Kidney (tissue), 14 donors: ENCODE results near the gene GRID1. TPM values are rescaled to one million over a fixed set of nuclear protein-coding genes. Genes with fewer than 3 reads are reported as not detected.

Experiments
- DNase-seq, 5 donors: peaks; one replicate each; pipeline ENCODE4 v3.0.0-alpha.2; 2013 to 2020
- FAIRE-seq: peaks from 2 replicates; lab custom pipeline; 2012; peaks lifted over from hg19 to GRCh38; lab: Jason Lieb, UNC
- H3K27ac ChIP-seq, 2 donors: one replicate each; pipeline ENCODE4 v1.7.0; 2013; ENCODE audit warnings: low read depth in 2 of 2, low read length in 2 of 2, inconsistent platforms in 1 of 2
- H3K27me3 ChIP-seq: one replicate; pipeline ENCODE4 v1.7.1; 2013; ENCODE audit warnings: low read length, inconsistent platforms; ENCODE audit not compliant: control insufficient read depth, insufficient read depth
- H3K36me3 ChIP-seq, 3 donors: one replicate each; pipeline versions ENCODE4 v1.7.0 to v1.7.1; 2013; ENCODE audit warnings: low read length in 3 of 3, control low read depth in 1 of 3, inconsistent platforms in 1 of 3; ENCODE audit not compliant: insufficient read depth in 3 of 3, control insufficient read depth in 2 of 3
- H3K4me1 ChIP-seq, 3 donors: one replicate each; pipeline versions ENCODE4 v1.7.0 to v1.7.1; 2013; ENCODE audit warnings: low read length in 3 of 3, inconsistent platforms in 1 of 3, low read depth in 1 of 3; ENCODE audit not compliant: control insufficient read depth in 2 of 3, insufficient read depth in 2 of 3
- H3K4me3 ChIP-seq, 3 donors: one replicate each; pipeline versions ENCODE4 v1.7.0 to v1.8.1; 2013; ENCODE audit warnings: low read length in 3 of 3, control low read depth in 1 of 3, inconsistent platforms in 1 of 3
- H3K9ac ChIP-seq, 3 donors: one replicate each; pipeline versions ENCODE4 v1.7.0 to v1.7.1; 2013; ENCODE audit warnings: low read length in 3 of 3, control low read depth in 1 of 3, inconsistent platforms in 1 of 3
- H3K9me3 ChIP-seq, 3 donors: one replicate each; pipeline versions ENCODE4 v1.7.0 to v1.7.1; 2013; ENCODE audit warnings: low read length in 3 of 3, control low read depth in 1 of 3, inconsistent platforms in 1 of 3; ENCODE audit not compliant: control insufficient read depth in 2 of 3, insufficient read depth in 1 of 3
- intact Hi-C: fragments of 100-400 bp; cut with DNase I; formaldehyde crosslinking; loops from one replicate; pipeline ENCODE4 v1.11.1; 2022
- polyA plus RNA-seq: library from polyadenylated mRNA; stranded (reverse); fragments of 350-450 nt; fragmentation: Illumina TruSeq; extraction: RNeasy Lipid Tissue Mini Kit (QIAGEN cat#74804); gene quantifications from one replicate; pipeline ENCODE4 v1.2.3, GENCODE V29; 2014; ENCODE audit warnings: low read depth, low replicate concordance; ENCODE audit not compliant: insufficient read depth
- total RNA-seq: library from RNA; stranded (reverse); fragmentation: NEBNext Ultra II Directional; extraction: Animal tissue kit (Norgen Biotek cat#: 25700); gene quantifications from one replicate; pipeline ENCODE4 v1.2.1, GENCODE V29; 2021
- TF ChIP-seq, protein P1 (sequence below): IDR thresholded peaks from 3 replicates; pipeline ENCODE4 v1.5.1; 2012; ENCODE audit warnings: mild to moderate bottlenecking, moderate library complexity, borderline replicate concordance; ENCODE audit not compliant: insufficient read depth; ENCODE audit errors: extremely low read depth
- donor health status: control.
- donor health status: control.
- donor health status: control.
- donor health status: control.
- donor health status: control.
- donor health status: DM: yes; HTN: yes; CAD: no.
- donor health status: Normal renal cell carcinoma (clear cell type).

Gene GRID1
- total and polyA plus RNA-seq, 2 donors from 2014 or later = 0.37 to 1.4 TPM

DNA sequence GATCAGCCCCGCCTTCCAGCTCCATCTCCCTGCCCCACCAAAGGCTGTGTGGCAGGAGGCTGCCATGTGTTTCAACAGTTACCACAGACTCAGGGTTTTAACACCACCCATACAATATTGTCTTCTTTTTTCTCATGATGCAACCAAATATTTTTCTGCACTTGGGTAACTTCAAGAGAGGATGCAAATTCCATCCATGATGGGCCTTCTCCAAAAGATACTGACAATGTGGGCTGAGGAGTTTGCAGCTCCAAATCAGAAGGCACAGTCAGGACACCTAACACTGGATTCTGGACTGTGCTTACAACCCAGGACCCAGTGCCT, 347.9 kb downstream of the GRID1 start:
- FAIRE-seq = no peak
- Histone ChIP-seq H3K4me1 (no peaks in the 10 kb centered on the region), H3K27me3 (no peaks in the 10 kb centered on the region), H3K9me3 (no peaks in the 10 kb centered on the region), H3K9ac (no peak overlapping the region), H3K36me3 (no peaks in the 10 kb centered on the region), H3K27ac (no peak overlapping the region), H3K4me3 (no peak overlapping the region)
- TF ChIP-seq, protein P1, sequence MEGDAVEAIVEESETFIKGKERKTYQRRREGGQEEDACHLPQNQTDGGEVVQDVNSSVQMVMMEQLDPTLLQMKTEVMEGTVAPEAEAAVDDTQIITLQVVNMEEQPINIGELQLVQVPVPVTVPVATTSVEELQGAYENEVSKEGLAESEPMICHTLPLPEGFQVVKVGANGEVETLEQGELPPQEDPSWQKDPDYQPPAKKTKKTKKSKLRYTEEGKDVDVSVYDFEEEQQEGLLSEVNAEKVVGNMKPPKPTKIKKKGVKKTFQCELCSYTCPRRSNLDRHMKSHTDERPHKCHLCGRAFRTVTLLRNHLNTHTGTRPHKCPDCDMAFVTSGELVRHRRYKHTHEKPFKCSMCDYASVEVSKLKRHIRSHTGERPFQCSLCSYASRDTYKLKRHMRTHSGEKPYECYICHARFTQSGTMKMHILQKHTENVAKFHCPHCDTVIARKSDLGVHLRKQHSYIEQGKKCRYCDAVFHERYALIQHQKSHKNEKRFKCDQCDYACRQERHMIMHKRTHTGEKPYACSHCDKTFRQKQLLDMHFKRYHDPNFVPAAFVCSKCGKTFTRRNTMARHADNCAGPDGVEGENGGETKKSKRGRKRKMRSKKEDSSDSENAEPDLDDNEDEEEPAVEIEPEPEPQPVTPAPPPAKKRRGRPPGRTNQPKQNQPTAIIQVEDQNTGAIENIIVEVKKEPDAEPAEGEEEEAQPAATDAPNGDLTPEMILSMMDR = no peak
- intact Hi-C loops = no loop called here
- no peak for DNase-seq

DNA sequence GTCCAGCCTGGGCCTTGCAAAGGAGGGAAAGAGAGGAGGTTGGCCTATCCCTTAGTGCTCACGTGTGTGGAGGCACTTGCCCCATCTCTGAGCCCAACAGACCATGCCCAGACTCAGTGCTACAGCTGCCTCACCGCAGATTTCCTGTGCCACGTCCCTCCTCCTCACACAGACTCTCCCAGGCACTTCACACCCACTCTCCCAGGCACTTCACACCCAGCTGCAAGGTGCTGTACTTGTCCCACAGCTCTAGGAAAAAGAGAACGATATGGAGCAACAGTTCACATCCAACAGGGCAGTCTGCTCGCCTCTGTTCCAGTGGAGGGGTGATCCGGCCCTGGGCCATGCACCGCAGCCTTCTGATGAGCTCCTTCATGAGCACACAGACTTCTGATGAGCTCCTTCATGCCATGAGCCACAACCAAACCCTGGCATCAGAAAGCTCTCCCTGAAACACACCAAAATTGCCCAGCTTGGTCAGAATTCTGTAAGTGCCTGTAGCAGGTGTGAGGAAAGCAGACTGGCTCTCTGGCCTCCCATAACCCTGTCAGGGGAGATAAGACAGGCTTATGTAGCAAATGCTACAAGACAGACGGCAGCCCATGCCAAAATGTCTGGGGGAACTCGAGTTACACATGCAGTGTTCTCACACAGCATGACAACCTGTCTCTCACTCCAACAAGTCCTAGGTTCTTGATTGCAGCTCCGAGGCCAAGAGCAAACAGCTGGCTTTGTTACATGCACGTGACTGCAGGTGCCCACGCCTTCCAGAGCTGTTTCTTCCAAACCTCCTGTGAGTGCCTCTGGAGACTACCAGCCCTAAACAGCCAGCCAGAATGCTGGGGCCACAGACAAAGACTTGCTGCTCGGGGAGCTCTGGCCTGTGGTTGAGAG, 348.5 kb downstream of the GRID1 start:
- no peak for DNase-seq
- no peak for FAIRE-seq
- Histone ChIP-seq H3K4me3 (no peak overlapping the region), H3K27me3 (no peaks in the 10 kb centered on the region), H3K36me3 (no peaks in the 10 kb centered on the region), H3K4me1 (no peaks in the 10 kb centered on the region), H3K9ac (no peak overlapping the region), H3K27ac (no peak overlapping the region), H3K9me3 (no peaks in the 10 kb centered on the region)
- TF ChIP-seq, protein P1 = no peak
- intact Hi-C loops = no loop called here

- H3K27ac ChIP-seq = no peak overlapping the region
- H3K4me1 ChIP-seq = no peaks in the 10 kb centered on the region
- TF ChIP-seq, protein P1 = no peak
- H3K36me3 ChIP-seq = no peaks in the 10 kb centered on the region
- no peaks in the 10 kb centered on the region for H3K27me3 ChIP-seq
- DNase-seq (no peak), FAIRE-seq (no peak)
- no peak overlapping the region for H3K4me3 ChIP-seq
- H3K9ac ChIP-seq = no peak overlapping the region
- intact Hi-C loops = no loop called here
- no peaks in the 10 kb centered on the region for H3K9me3 ChIP-seq
Measured at GRCh38 chr10:86013568-86013967, 353.0 kb downstream of the GRID1 start.
